T-cell (primary cell): ENCODE data around the gene CORO1C. TPM values are rescaled to one million over a fixed set of nuclear protein-coding genes. Genes with fewer than 3 reads are reported as not detected.
A peak's percentile ranks its signal among the peaks of the same experiment; 100 is the strongest.

Source experiments
- ATAC-seq, 4 experiments: fragments of 200-7000 bp in 3 of 4; fragments of 150-1000 bp in 1 of 4; cut with Tn5 transposase; replicated peaks in 1 of 4; 1 replicate in 3 of 4; 2 replicates in 1 of 4; pipeline ENCODE4 v1.10.0; 2021; ENCODE audit warnings: moderate library complexity in 3 of 4, mild to moderate bottlenecking in 2 of 4, moderate number of reproducible peaks in 1 of 4
- CTCF ChIA-PET, 2 donors: fragments of 300-600 bp; sonication (Branson Sonifier 250); formaldehyde crosslinking; loops; one replicate each; lab custom pipeline; 2022; ENCODE audit warnings: antibody characterized with exemption in 2 of 2; lab: Charles Lee
- POLR2A ChIA-PET, 2 donors: fragments of 300-600 bp; sonication (Branson Sonifier 250); formaldehyde crosslinking; loops; one replicate each; lab custom pipeline; 2022; ENCODE audit warnings: antibody characterized with exemption in 2 of 2; lab: Charles Lee
- DNase-seq, 35 experiments: peaks; one replicate each; pipeline versions ENCODE4 v3.0.0 to v3.0.0-alpha.2; 2013 to 2023
- H3K27ac ChIP-seq: one replicate; pipeline ENCODE4 v1.5.1; 2013; ENCODE audit warnings: low read length
- H3K27me3 ChIP-seq, 2 experiments: replicated peaks in 1 of 2; 1 replicate in 1 of 2; 2 replicates in 1 of 2; pipeline versions ENCODE4 v1.6.1 to v1.7.0; 2013; ENCODE audit warnings: low read length in 1 of 2, mixed read lengths in 1 of 2; ENCODE audit not compliant: control insufficient read depth in 2 of 2, insufficient read depth in 2 of 2; ENCODE audit errors: extremely low read depth in 1 of 2
- H3K36me3 ChIP-seq, 2 donors: 1 replicate in 1 of 2; 2 replicates in 1 of 2; pipeline versions ENCODE4 v1.6.1 to v1.7.0; 2013; ENCODE audit warnings: low read length in 1 of 2; ENCODE audit not compliant: control insufficient read depth in 2 of 2, insufficient read depth in 1 of 2; ENCODE audit errors: extremely low read depth in 1 of 2
- H3K4me1 ChIP-seq, 2 experiments: 1 replicate in 1 of 2; 2 replicates in 1 of 2; pipeline versions ENCODE4 v1.6.1 to v1.7.0; 2013; ENCODE audit warnings: low read length in 2 of 2, mixed read lengths in 1 of 2; ENCODE audit not compliant: insufficient read depth in 2 of 2, control insufficient read depth in 1 of 2; ENCODE audit errors: extremely low read depth in 1 of 2
- H3K4me3 ChIP-seq, 2 donors: 1 replicate in 1 of 2; 2 replicates in 1 of 2; pipeline versions ENCODE4 v1.5.1 to v1.7.0; 2013; ENCODE audit warnings: mild to moderate bottlenecking in 2 of 2, low read length in 1 of 2, moderate library complexity in 1 of 2; ENCODE audit not compliant: control insufficient read depth in 1 of 2; ENCODE audit errors: extremely low read depth in 1 of 2
- H3K9me3 ChIP-seq: 2 replicates; pipeline ENCODE4 v1.7.0; 2013
- H3K27ac Mint-ChIP-seq, 2 donors: one replicate each; pipeline ENCODE4 v1.8.0; 2020 to 2021; ENCODE audit warnings: mild to moderate bottlenecking in 2 of 2, mixed read lengths in 2 of 2
- H3K27me3 Mint-ChIP-seq, 2 donors: one replicate each; pipeline ENCODE4 v1.8.0; 2021 to 2022; ENCODE audit warnings: mixed read lengths in 2 of 2
- H3K36me3 Mint-ChIP-seq: one replicate; pipeline ENCODE4 v1.8.0; 2021; ENCODE audit warnings: mixed read lengths
- H3K4me1 Mint-ChIP-seq, 3 donors: one replicate each; pipeline ENCODE4 v1.8.0; 2020 to 2022; ENCODE audit warnings: mixed read lengths in 3 of 3, mild to moderate bottlenecking in 1 of 3
- H3K4me3 Mint-ChIP-seq, 3 donors: one replicate each; pipeline ENCODE4 v1.8.0; 2020 to 2022; ENCODE audit warnings: mild to moderate bottlenecking in 3 of 3, mixed read lengths in 3 of 3, moderate library complexity in 3 of 3
- H3K9me3 Mint-ChIP-seq, 3 donors: one replicate each; pipeline ENCODE4 v1.8.0; 2020 to 2022; ENCODE audit warnings: mixed read lengths in 3 of 3
- WGBS: methylation state at CpG from one replicate; pipeline ENCODE4 v1.1.5; 2013; ENCODE audit warnings: missing lambda C conversion rate; ENCODE audit not compliant: insufficient coverage; 5-methylcytosine and 5-hydroxymethylcytosine counted together
- total RNA-seq, 35 experiments: library from RNA in 6 of 35; stranded (reverse) in 6 of 35; fragments of 120-200 nt in 1 of 35; gene quantifications; one replicate each; pipeline versions ENCODE4 v1.2.1 to v1.2.4 and lab custom pipeline; 2013 to 2026

Gene CORO1C
- total RNA-seq, 5 donors from 2014 or later (not counting 1 experiment from before 2014, with no cell fraction given): 7.4 to 11.4 (median 8.7) TPM

DNA sequence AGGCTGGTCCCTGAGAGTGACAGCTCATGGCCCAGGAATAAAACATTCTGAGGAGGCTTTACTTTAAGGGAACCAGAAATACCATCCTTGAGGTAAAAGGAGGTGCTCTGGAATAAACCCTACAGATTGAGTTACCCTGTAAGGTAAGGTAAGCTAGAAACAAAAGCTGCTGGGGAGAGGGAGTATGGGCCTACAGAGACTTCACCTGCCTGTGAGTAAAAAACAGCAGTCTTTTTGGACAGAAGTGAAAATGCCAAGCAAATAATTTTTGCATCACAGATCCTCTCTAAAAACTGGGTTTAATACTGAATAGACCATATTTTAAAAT lies 41.2 kb downstream of the CORO1C start:
- CTCF ChIA-PET: interaction anchor here (0.6 to 2.8 kb wide), 6 partner anchors 11 to 1916 kb away, joined by 3 to 13 read pairs (median 4); no protein-coding TSS in a partner anchor
- Mint-ChIP-seq H3K36me3 (no peaks in the 10 kb centered on the region), H3K4me1 (peaks cover 55 to 68% (median 58%) of the 10 kb centered on the region in 3 donors), H3K4me3 (peak overlapping the region in 1 of 3 donors; percentile 81), H3K9me3 (no peaks in the 10 kb centered on the region), H3K27ac (peak overlapping the region; percentile 59 to 70), H3K27me3 (no peaks in the 10 kb centered on the region)
- ATAC-seq: peak in 2 of 4 experiments; percentile 3 to 4
- H3K36me3 ChIP-seq: no peaks in the 10 kb centered on the region
- POLR2A ChIA-PET: interaction anchor here in 1 of 2 donors (0.5 to 0.7 kb wide), 2 partner anchors 1593 to 1734 kb away, joined by 3 read pairs; partner anchors contain the start of gene TMEM263
- H3K9me3 ChIP-seq: no peaks in the 10 kb centered on the region
- no peak for DNase-seq
- H3K4me3 ChIP-seq: no peak overlapping the region
- no peaks in the 10 kb centered on the region for H3K27me3 ChIP-seq
- H3K4me1 ChIP-seq: peaks cover 35 to 40% of the 10 kb centered on the region in 2 experiments
- peak overlapping the region; percentile 55 for H3K27ac ChIP-seq

DNA sequence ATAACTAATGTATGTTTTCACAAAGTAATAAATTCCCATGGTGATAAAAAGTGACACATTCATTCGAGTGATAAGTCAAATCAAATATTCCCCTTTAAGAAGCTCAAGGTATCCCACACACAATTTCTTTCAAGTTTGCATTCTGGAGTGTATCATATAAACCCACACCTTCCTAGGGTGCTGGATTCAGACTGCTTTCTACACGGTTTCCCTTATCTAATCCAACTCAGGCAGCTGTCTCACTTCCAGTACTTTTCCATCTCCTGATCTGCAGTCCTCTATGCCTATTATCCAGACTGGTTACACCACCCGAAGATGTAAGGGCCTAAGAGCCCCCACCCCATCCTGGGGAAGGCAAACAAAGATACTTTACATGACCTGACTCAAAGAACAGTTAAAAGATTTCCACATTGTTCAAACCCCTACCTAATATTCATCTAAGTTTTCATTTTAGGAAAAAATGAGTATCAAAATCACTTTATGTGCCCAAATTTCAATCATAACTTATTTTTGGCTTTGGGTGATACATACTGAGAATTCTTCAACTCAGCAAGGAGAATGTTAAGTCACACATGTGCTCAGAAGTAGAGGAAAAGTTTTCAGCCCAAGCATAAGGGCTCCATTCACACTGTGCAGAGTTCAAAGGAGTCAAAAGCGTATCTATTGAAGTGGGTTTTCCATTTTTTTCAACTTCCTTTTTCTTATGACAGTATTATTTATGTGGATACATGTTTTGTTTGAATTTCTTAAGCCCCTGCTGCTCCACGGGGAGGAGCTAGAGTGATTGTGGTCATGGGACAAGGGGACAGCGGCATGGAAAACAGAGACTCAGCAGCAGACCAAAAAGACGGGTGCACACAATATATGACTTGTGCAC lies 41.8 kb downstream of the CORO1C start:
- H3K9me3 Mint-ChIP-seq: no peaks in the 10 kb centered on the region
- WGBS: 19% methylated on average over 5 of the region's 7 CpGs
- H3K4me3 Mint-ChIP-seq: peak overlapping the region in 2 of 3 donors; percentile 26 to 81
- no peaks in the 10 kb centered on the region for H3K27me3 Mint-ChIP-seq
- peaks cover 35 to 40% of the 10 kb centered on the region in 2 experiments for H3K4me1 ChIP-seq
- ATAC-seq (peak; percentile 53 to 82 (median 60)), DNase-seq (peak in 9 of 35 experiments; percentile 2 to 56 (median 16))
- H3K27me3 ChIP-seq: no peaks in the 10 kb centered on the region
- H3K27ac ChIP-seq: peak overlapping the region; percentile 55
- peak overlapping the region; percentile 59 to 70 for H3K27ac Mint-ChIP-seq
- ChIA-PET POLR2A (interaction anchor here in 1 of 2 donors (0.5 kb wide), 1 partner anchor 465 kb away, joined by 5 read pairs; no protein-coding TSS in a partner anchor), CTCF (interaction anchor here (0.5 to 2.8 kb wide), 4 partner anchors 12 to 88 kb away, joined by 3 to 13 read pairs (median 4); no protein-coding TSS in a partner anchor)
- H3K36me3 ChIP-seq: no peaks in the 10 kb centered on the region
- no peaks in the 10 kb centered on the region for H3K9me3 ChIP-seq
- peaks cover 56 to 66% (median 58%) of the 10 kb centered on the region in 3 donors for H3K4me1 Mint-ChIP-seq
- H3K36me3 Mint-ChIP-seq: no peaks in the 10 kb centered on the region
- no peak overlapping the region for H3K4me3 ChIP-seq

DNA sequence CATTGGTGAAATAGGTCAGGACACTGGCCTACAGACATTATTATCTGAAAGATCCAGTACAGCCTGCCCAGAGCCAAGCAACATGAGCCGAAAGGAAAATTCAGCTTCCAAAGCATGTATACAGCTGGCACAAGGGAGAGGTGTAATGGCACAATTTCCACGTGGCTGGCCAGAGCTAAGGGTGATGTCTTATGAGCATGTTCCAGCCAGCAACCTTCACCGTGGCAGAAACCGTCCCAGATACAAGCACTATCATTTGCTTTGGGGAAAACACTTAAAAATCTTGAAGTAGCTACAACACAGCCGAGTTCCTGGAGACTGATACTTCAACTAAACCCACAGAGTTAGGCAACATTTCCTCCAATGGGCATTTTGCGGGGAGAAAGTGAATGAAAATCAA lies 44.5 kb downstream of the CORO1C start:
- DNase-seq (no peak), ATAC-seq (no peak)
- ChIA-PET CTCF (interaction anchor here in 1 of 2 donors (1.4 kb wide), 1 partner anchor 20 kb away, joined by 4 read pairs; no protein-coding TSS in a partner anchor), POLR2A (no interaction called here)
- no peaks in the 10 kb centered on the region for H3K36me3 Mint-ChIP-seq
- WGBS: 93% methylated on average over 2 of the region's 6 CpGs
- no peaks in the 10 kb centered on the region for H3K27me3 Mint-ChIP-seq
- Histone ChIP-seq H3K36me3 (no peaks in the 10 kb centered on the region), H3K9me3 (no peaks in the 10 kb centered on the region), H3K4me3 (no peak overlapping the region), H3K4me1 (peaks cover 26 to 32% of the 10 kb centered on the region in 2 experiments), H3K27ac (no peak overlapping the region), H3K27me3 (no peaks in the 10 kb centered on the region)
- H3K4me1 Mint-ChIP-seq: peaks cover 38 to 50% (median 41%) of the 10 kb centered on the region in 3 donors
- H3K9me3 Mint-ChIP-seq: no peaks in the 10 kb centered on the region
- no peak overlapping the region for H3K4me3 Mint-ChIP-seq
- no peak overlapping the region for H3K27ac Mint-ChIP-seq

- Histone ChIP-seq H3K9me3 (no peaks in the 10 kb centered on the region), H3K27ac (no peak overlapping the region), H3K4me3 (no peak overlapping the region), H3K4me1 (peaks cover 16 to 21% of the 10 kb centered on the region in 2 experiments), H3K27me3 (no peaks in the 10 kb centered on the region), H3K36me3 (no peaks in the 10 kb centered on the region)
- Mint-ChIP-seq H3K9me3 (no peaks in the 10 kb centered on the region), H3K27ac (no peak overlapping the region), H3K36me3 (no peaks in the 10 kb centered on the region), H3K4me3 (no peak overlapping the region), H3K4me1 (peaks cover 27 to 38% (median 30%) of the 10 kb centered on the region in 3 donors), H3K27me3 (no peaks in the 10 kb centered on the region)
- DNase-seq (no peak), ATAC-seq (no peak)
- ChIA-PET POLR2A (interaction anchor here (0.6 to 0.7 kb wide), 4 partner anchors 11 to 1284 kb away, joined by 3 to 5 read pairs (median 3); no protein-coding TSS in a partner anchor), CTCF (interaction anchor here (0.5 to 1.9 kb wide), 8 partner anchors 10 to 193 kb away, joined by 3 to 6 read pairs (median 4); no protein-coding TSS in a partner anchor)
- no CpG with 5 or more reads among the region's 4 CpGs for WGBS
Observed at GRCh38 chr12:108685469-108686260, 45.7 kb downstream of the CORO1C start.

DNA sequence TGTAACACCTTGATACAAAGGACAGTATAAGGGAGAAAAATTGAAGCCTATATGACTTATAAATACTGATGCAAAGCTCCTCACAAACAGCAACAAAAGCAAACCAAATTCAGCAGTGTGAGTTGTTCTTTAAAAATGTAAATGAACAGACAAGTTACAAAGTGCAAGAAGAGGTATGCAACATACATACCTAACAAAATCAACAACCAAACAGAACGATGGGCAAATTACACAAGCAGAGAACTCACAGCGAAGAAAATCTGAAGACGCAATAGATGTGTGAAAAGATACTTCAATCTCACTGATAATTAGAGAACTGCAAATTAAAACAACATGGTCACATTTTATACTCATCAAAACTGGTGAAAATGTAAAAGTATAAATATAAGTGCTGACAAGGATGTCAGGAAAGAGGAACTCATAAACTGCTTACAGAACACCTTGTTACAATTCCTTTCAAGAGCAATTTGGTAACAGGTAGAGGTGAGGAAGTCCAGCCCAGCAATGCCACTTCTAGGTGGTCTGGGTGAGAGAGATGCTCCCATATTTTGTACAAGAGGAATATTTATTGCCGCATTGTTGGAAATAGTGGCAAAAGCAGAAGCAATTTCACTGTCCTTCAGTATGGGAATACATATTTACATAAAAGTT lies 47.3 kb downstream of the CORO1C start:
- WGBS: no CpG with 5 or more reads among the region's 4 CpGs
- H3K36me3 Mint-ChIP-seq: no peaks in the 10 kb centered on the region
- Histone ChIP-seq H3K27ac (no peak overlapping the region), H3K27me3 (no peaks in the 10 kb centered on the region), H3K9me3 (no peaks in the 10 kb centered on the region), H3K4me3 (no peak overlapping the region), H3K4me1 (peaks cover 5% of the 10 kb centered on the region in 2 experiments), H3K36me3 (no peaks in the 10 kb centered on the region)
- CTCF ChIA-PET: interaction anchor here in 1 of 2 donors (0.6 to 1.5 kb wide), 3 partner anchors 12 to 1881 kb away, joined by 3 to 5 read pairs (median 5); no protein-coding TSS in a partner anchor
- peaks cover 11 to 22% (median 13%) of the 10 kb centered on the region in 3 donors for H3K4me1 Mint-ChIP-seq
- DNase-seq: no peak
- H3K9me3 Mint-ChIP-seq: no peaks in the 10 kb centered on the region
- ATAC-seq: no peak
- POLR2A ChIA-PET: no interaction called here
- H3K27me3 Mint-ChIP-seq: no peaks in the 10 kb centered on the region
- no peak overlapping the region for H3K27ac Mint-ChIP-seq
- H3K4me3 Mint-ChIP-seq: no peak overlapping the region
